Activated naive CD8-positive, alpha-beta T cell treated with anti-CD3 and anti-CD28 coated beads, Interleukin-2, amount 50 U/mL, for 24 hours (primary cell): Measurements from ENCODE around the gene MAD1L1.
A peak's percentile ranks its signal among the peaks of the same experiment; 100 is the strongest.

Source experiments
- ATAC-seq: fragments of 150-1000 bp; cut with Tn5 transposase; one replicate; pipeline ENCODE4 v1.10.0; 2021
- DNase-seq: peaks from one replicate; pipeline ENCODE4 v3.0.0; 2021
- H3K27ac Mint-ChIP-seq: one replicate; pipeline ENCODE4 v1.8.0; 2021; ENCODE audit warnings: mild to moderate bottlenecking, mixed read lengths
- H3K27me3 Mint-ChIP-seq: one replicate; pipeline ENCODE4 v1.8.0; 2021; ENCODE audit warnings: mixed read lengths
- H3K36me3 Mint-ChIP-seq: one replicate; pipeline ENCODE4 v1.8.0; 2021; ENCODE audit warnings: low read depth, mixed read lengths
- H3K4me1 Mint-ChIP-seq: one replicate; pipeline ENCODE4 v1.8.0; 2021; ENCODE audit warnings: mixed read lengths
- H3K4me3 Mint-ChIP-seq: one replicate; pipeline ENCODE4 v1.8.0; 2021; ENCODE audit warnings: mild to moderate bottlenecking, moderate library complexity, mixed read lengths
- H3K9me3 Mint-ChIP-seq: one replicate; pipeline ENCODE4 v1.8.0; 2021; ENCODE audit warnings: mixed read lengths

MAD1L1 gene

GRCh38 chr7:2049111-2049781 lies 183.5 kb downstream of the MAD1L1 start:
- Mint-ChIP-seq H3K4me1 (peaks cover 21% of the 10 kb centered on the region), H3K4me3 (no peak overlapping the region), H3K9me3 (no peaks in the 10 kb centered on the region), H3K27ac (no peak overlapping the region), H3K27me3 (no peaks in the 10 kb centered on the region), H3K36me3 (no peaks in the 10 kb centered on the region)
- ATAC-seq: no peak
- no peak for DNase-seq

GRCh38 chr7:2048531-2048930 lies 184.2 kb downstream of the MAD1L1 start:
- Mint-ChIP-seq H3K27ac (no peak overlapping the region), H3K9me3 (no peaks in the 10 kb centered on the region), H3K27me3 (no peaks in the 10 kb centered on the region), H3K4me3 (no peak overlapping the region), H3K36me3 (no peaks in the 10 kb centered on the region), H3K4me1 (peaks cover 21% of the 10 kb centered on the region)
- DNase-seq (no peak), ATAC-seq (no peak)

GRCh38 chr7:2048006-2048405 lies 184.7 kb downstream of the MAD1L1 start:
- Mint-ChIP-seq H3K4me3 (no peak overlapping the region), H3K27me3 (no peaks in the 10 kb centered on the region), H3K4me1 (peaks cover 21% of the 10 kb centered on the region), H3K9me3 (no peaks in the 10 kb centered on the region), H3K27ac (no peak overlapping the region), H3K36me3 (peaks cover 2% of the 10 kb centered on the region)
- no peak for DNase-seq
- no peak for ATAC-seq

- no peaks in the 10 kb centered on the region for H3K9me3 Mint-ChIP-seq
- H3K27me3 Mint-ChIP-seq: no peaks in the 10 kb centered on the region
- peaks cover 9% of the 10 kb centered on the region for H3K36me3 Mint-ChIP-seq
- no peak overlapping the region for H3K27ac Mint-ChIP-seq
- no peak overlapping the region for H3K4me3 Mint-ChIP-seq
- no peak for ATAC-seq
- H3K4me1 Mint-ChIP-seq: peaks cover 22% of the 10 kb centered on the region
- DNase-seq: no peak
These were observed 185.9 kb downstream of the MAD1L1 start for GRCh38 chr7:2046581-2047565.

- no peaks in the 10 kb centered on the region for H3K27me3 Mint-ChIP-seq
- H3K9me3 Mint-ChIP-seq: no peaks in the 10 kb centered on the region
- no peak overlapping the region for H3K27ac Mint-ChIP-seq
- ATAC-seq: no peak
- peaks cover 9% of the 10 kb centered on the region for H3K36me3 Mint-ChIP-seq
- no peak for DNase-seq
- no peak overlapping the region for H3K4me3 Mint-ChIP-seq
- peaks cover 29% of the 10 kb centered on the region for H3K4me1 Mint-ChIP-seq
These were observed 187.0 kb downstream of the MAD1L1 start for GRCh38 chr7:2045559-2046405.

- H3K36me3 Mint-ChIP-seq: peaks cover 9% of the 10 kb centered on the region
- no peak overlapping the region for H3K27ac Mint-ChIP-seq
- H3K9me3 Mint-ChIP-seq: no peaks in the 10 kb centered on the region
- no peak for ATAC-seq
- no peak for DNase-seq
- no peaks in the 10 kb centered on the region for H3K27me3 Mint-ChIP-seq
- peaks cover 29% of the 10 kb centered on the region for H3K4me1 Mint-ChIP-seq
- no peak overlapping the region for H3K4me3 Mint-ChIP-seq
These were observed 187.8 kb downstream of the MAD1L1 start for GRCh38 chr7:2044883-2045471.

- Mint-ChIP-seq H3K4me3 (no peak overlapping the region), H3K36me3 (peaks cover 9% of the 10 kb centered on the region), H3K27me3 (no peaks in the 10 kb centered on the region), H3K27ac (no peak overlapping the region), H3K4me1 (peaks cover 32% of the 10 kb centered on the region), H3K9me3 (no peaks in the 10 kb centered on the region)
- no peak for ATAC-seq
- DNase-seq: no peak
These were observed 188.3 kb downstream of the MAD1L1 start for GRCh38 chr7:2044311-2044882.

- no peak for ATAC-seq
- no peak overlapping the region for H3K27ac Mint-ChIP-seq
- no peak overlapping the region for H3K4me3 Mint-ChIP-seq
- DNase-seq: no peak
- H3K36me3 Mint-ChIP-seq: peaks cover 9% of the 10 kb centered on the region
- H3K4me1 Mint-ChIP-seq: peaks cover 35% of the 10 kb centered on the region
- H3K27me3 Mint-ChIP-seq: no peaks in the 10 kb centered on the region
- no peaks in the 10 kb centered on the region for H3K9me3 Mint-ChIP-seq
These were observed 189.3 kb downstream of the MAD1L1 start for GRCh38 chr7:2043316-2044039.

- Mint-ChIP-seq H3K4me1 (peaks cover 44% of the 10 kb centered on the region), H3K27me3 (no peaks in the 10 kb centered on the region)
These were observed 190.1 kb downstream of the MAD1L1 start for GRCh38 chr7:2042650-2043049.

GRCh38 chr7:2041496-2042367 lies 191.0 kb downstream of the MAD1L1 start:
- no peak for DNase-seq
- Mint-ChIP-seq H3K36me3 (peaks cover 9% of the 10 kb centered on the region), H3K27me3 (no peaks in the 10 kb centered on the region), H3K27ac (no peak overlapping the region), H3K9me3 (no peaks in the 10 kb centered on the region), H3K4me1 (peaks cover 53% of the 10 kb centered on the region), H3K4me3 (no peak overlapping the region)
- no peak for ATAC-seq

More at GRCh38 chr7:2042650-2043049, 190.1 kb downstream of the MAD1L1 start:
- H3K27ac Mint-ChIP-seq: no peak overlapping the region
- H3K4me3 Mint-ChIP-seq: no peak overlapping the region
- H3K9me3 Mint-ChIP-seq: no peaks in the 10 kb centered on the region
- H3K36me3 Mint-ChIP-seq: peaks cover 9% of the 10 kb centered on the region
- ATAC-seq (no peak), DNase-seq (no peak)

GRCh38 chr7:2040893-2041270 lies 191.9 kb downstream of the MAD1L1 start:
- H3K9me3 Mint-ChIP-seq: no peaks in the 10 kb centered on the region
- DNase-seq (peak; percentile 21), ATAC-seq (peak; percentile 53)
- peaks cover 54% of the 10 kb centered on the region for H3K4me1 Mint-ChIP-seq
- H3K36me3 Mint-ChIP-seq: peaks cover 9% of the 10 kb centered on the region
- no peak overlapping the region for H3K4me3 Mint-ChIP-seq
- H3K27me3 Mint-ChIP-seq: no peaks in the 10 kb centered on the region
- H3K27ac Mint-ChIP-seq: no peak overlapping the region

GRCh38 chr7:2040201-2040892 lies 192.4 kb downstream of the MAD1L1 start:
- no peak overlapping the region for H3K4me3 Mint-ChIP-seq
- DNase-seq: no peak

More at GRCh38 chr7:2040201-2040892, 192.4 kb downstream of the MAD1L1 start:
- Mint-ChIP-seq H3K9me3 (no peaks in the 10 kb centered on the region), H3K27ac (no peak overlapping the region), H3K27me3 (no peaks in the 10 kb centered on the region), H3K36me3 (peaks cover 9% of the 10 kb centered on the region), H3K4me1 (peaks cover 54% of the 10 kb centered on the region)
- no peak for ATAC-seq
